Neural cell (in vitro differentiated cells): ENCODE data around the gene GABPB2. TPM values are rescaled to one million over a fixed set of nuclear protein-coding genes. Genes with fewer than 3 reads are reported as not detected.

Experiments used
- H2AFZ ChIP-seq: fragments of 200-600, 300-800 bp; sonication (generic), shearing (Covaris generic); 2 replicates; pipeline ENCODE4 v1.6.0; 2014; ENCODE audit warnings: low read depth, mild to moderate bottlenecking, antibody characterized with exemption, low read length, moderate library complexity
- H3F3A ChIP-seq: fragments of 200-600 bp; shearing (Covaris generic); 2 replicates; pipeline ENCODE4 v1.6.1; 2016; ENCODE audit warnings: mild to moderate bottlenecking, moderate library complexity, mixed read lengths, antibody characterized with exemption, low read length; ENCODE audit not compliant: insufficient read depth, poor library complexity, severe bottlenecking
- H3K27ac ChIP-seq: fragments of 200-600, 300-800 bp; sonication (generic), shearing (Covaris generic); 2 replicates; pipeline ENCODE4 v1.5.1; 2014; ENCODE audit warnings: mild to moderate bottlenecking, low read length, moderate library complexity
- H3K27me3 ChIP-seq: fragments of 300-800, 200-600 bp; sonication (generic), shearing (Covaris generic); 2 replicates; pipeline ENCODE4 v1.6.0; 2014; ENCODE audit warnings: mild to moderate bottlenecking, low read depth, low read length, moderate library complexity; ENCODE audit not compliant: insufficient read depth
- H3K36me3 ChIP-seq: fragments of 300-800, 200-600 bp; sonication (generic), shearing (Covaris generic); 2 replicates; pipeline ENCODE4 v1.5.1; 2014; ENCODE audit warnings: mild to moderate bottlenecking, antibody characterized with exemption, low read length, moderate library complexity; ENCODE audit not compliant: insufficient read depth
- H3K4me2 ChIP-seq: fragments of 300-800, 200-600 bp; sonication (generic), shearing (Covaris generic); 2 replicates; pipeline ENCODE4 v1.6.0; 2014; ENCODE audit warnings: mild to moderate bottlenecking, low read length
- H3K4me3 ChIP-seq: fragments of 300-800, 200-600 bp; sonication (generic), shearing (Covaris generic); 2 replicates; pipeline ENCODE4 v1.5.1; 2014; ENCODE audit warnings: mild to moderate bottlenecking, low read length, moderate library complexity
- H3K79me2 ChIP-seq: fragments of 200-600 bp; shearing (Covaris generic); replicated peaks from 2 replicates; pipeline ENCODE4 v1.6.0; 2014; ENCODE audit warnings: mild to moderate bottlenecking, low read length, moderate library complexity; ENCODE audit not compliant: insufficient read depth
- H3K9ac ChIP-seq: fragments of 300-800, 200-600 bp; sonication (generic), shearing (Covaris generic); 2 replicates; pipeline ENCODE4 v1.6.1; 2016; ENCODE audit warnings: mild to moderate bottlenecking, low read length, mixed read lengths
- H3K9me2 ChIP-seq: fragments of 200-600 bp; shearing (Covaris generic); 2 replicates; pipeline ENCODE4 v1.6.1; 2016; ENCODE audit warnings: mild to moderate bottlenecking, low read length, mixed read lengths; ENCODE audit not compliant: insufficient read depth
- H3K9me3 ChIP-seq: fragments of 200-600, 300-800 bp; sonication (generic), shearing (Covaris generic); 2 replicates; pipeline ENCODE4 v1.6.1; 2016; ENCODE audit warnings: mild to moderate bottlenecking, mixed run types, low read length, moderate library complexity, mixed read lengths
- H4K20me1 ChIP-seq: fragments of 200-600 bp; shearing (Covaris generic); 2 replicates; pipeline ENCODE4 v1.6.1; 2016; ENCODE audit warnings: mild to moderate bottlenecking, mixed run types; ENCODE audit not compliant: insufficient read depth
- CTCF ChIP-seq: fragments of 450-650 bp; IDR thresholded peaks from 2 replicates; pipeline ENCODE4 v1.5.1; 2014; ENCODE audit warnings: antibody characterized with exemption, mild to moderate bottlenecking, moderate library complexity; ENCODE audit not compliant: poor library complexity, severe bottlenecking
- EP300 ChIP-seq: fragments of 450-650 bp; conservative IDR thresholded peaks from 2 replicates; pipeline ENCODE4 v1.6.1; 2014; ENCODE audit warnings: antibody characterized with exemption, mild to moderate bottlenecking, moderate library complexity; ENCODE audit not compliant: poor library complexity, severe bottlenecking
- EZH2 ChIP-seq: fragments of 200-600, 300-800 bp; shearing (Covaris generic), sonication (generic); IDR thresholded peaks from 2 replicates; pipeline ENCODE4 v1.6.1; 2014; ENCODE audit warnings: antibody characterized with exemption, low read length, borderline replicate concordance, mild to moderate bottlenecking; ENCODE audit not compliant: insufficient read depth, poor library complexity, severe bottlenecking
- REST ChIP-seq: IDR thresholded peaks from 2 replicates; pipeline ENCODE4 v1.6.1; 2012; ENCODE audit warnings: borderline replicate concordance
- TAF1 ChIP-seq: IDR thresholded peaks from 2 replicates; pipeline ENCODE4 v1.6.1; 2012; ENCODE audit warnings: low read depth
- polyA plus RNA-seq: library from polyadenylated mRNA; depleted of rRNA; stranded (reverse); fragments of >200 nt; gene quantifications from 2 replicates; pipeline ENCODE4 v1.2.3, GENCODE V29; 2014

GABPB2 gene
- polyA plus RNA-seq, 1 donor from 2014 or later, result 4.1 TPM

- Histone ChIP-seq H3F3A (peaks cover 1% of the 10 kb centered on the region), H3K79me2 (peaks cover 36% of the 10 kb centered on the region), H3K27me3 (no peaks in the 10 kb centered on the region), H3K27ac (no peak overlapping the region), H3K9ac (no peak overlapping the region), H3K4me2 (no peak overlapping the region), H3K4me3 (no peak overlapping the region), H3K9me3 (no peaks in the 10 kb centered on the region), H3K36me3 (peaks cover 4% of the 10 kb centered on the region), H3K9me2 (no peaks in the 10 kb centered on the region), H4K20me1 (no peaks in the 10 kb centered on the region), H2AFZ (no peak overlapping the region)
- TF ChIP-seq EZH2 (no peak), REST (no peak), EP300 (no peak)
These were observed 15.0 kb upstream of the GABPB2 start for GRCh38 chr1:151055581-151055980.

GRCh38 chr1:151056149-151056548 lies 14.4 kb upstream of the GABPB2 start:
- H3K27me3 ChIP-seq, result no peaks in the 10 kb centered on the region
- no peak overlapping the region for H3K27ac ChIP-seq
- H3K36me3 ChIP-seq, result peaks cover 4% of the 10 kb centered on the region
- TF ChIP-seq EZH2, result no peak
- no peak for TF ChIP-seq TAF1
- no peak for TF ChIP-seq CTCF
- TF ChIP-seq REST, result no peak
- no peak overlapping the region for H3K4me3 ChIP-seq
- no peak overlapping the region for H2AFZ ChIP-seq
- H3K9ac ChIP-seq, result no peak overlapping the region
- H3F3A ChIP-seq, result peaks cover 6% of the 10 kb centered on the region
- no peaks in the 10 kb centered on the region for H3K9me3 ChIP-seq
- H3K79me2 ChIP-seq, result peaks cover 42% of the 10 kb centered on the region
- H3K9me2 ChIP-seq, result no peaks in the 10 kb centered on the region
- H3K4me2 ChIP-seq, result no peak overlapping the region
- no peaks in the 10 kb centered on the region for H4K20me1 ChIP-seq
